ENCODE data around the gene AP5M1. TPM values are rescaled to one million over a fixed set of nuclear protein-coding genes. Genes with fewer than 3 reads are reported as not detected.

AP5M1 gene
- total and polyA plus RNA-seq, 7 experiments from 2014 or later: 35.6 to 62.8 (median 44.2) TPM

DNA sequence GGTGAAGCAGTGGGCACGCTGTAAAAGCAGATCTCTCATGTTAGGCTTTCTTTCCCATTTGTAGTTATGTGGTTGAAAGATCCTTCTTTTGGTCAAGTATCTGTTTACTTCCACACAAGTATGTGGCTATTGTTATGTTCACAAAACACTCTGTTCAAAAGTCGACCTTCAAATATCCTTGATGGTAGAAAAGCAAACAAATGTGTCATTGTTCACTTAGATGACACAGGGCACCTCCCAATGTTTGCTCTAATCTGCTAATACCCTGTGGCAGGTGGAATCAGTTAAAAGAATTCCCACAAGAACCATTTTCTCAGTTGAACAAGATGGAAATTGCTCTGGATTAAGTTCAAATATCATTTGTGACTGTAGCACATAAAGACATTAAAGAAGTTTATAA is 78.0 kb downstream of the AP5M1 start:
- Histone ChIP-seq H3K4me3 (ENCODE audit: low read length) (no peak overlapping the region), H3K27ac (ENCODE audit: low read depth, low read length) (no peak overlapping the region), H3K27me3 (ENCODE audit: control insufficient read depth in 2 of 2, insufficient read depth in 2 of 2, low read length in 2 of 2) (no peaks in the 10 kb centered on the region), H3K36me3 (ENCODE audit: control insufficient read depth in 2 of 3, insufficient read depth in 3 of 3, low read length in 3 of 3) (no peaks in the 10 kb centered on the region), H3K4me1 (ENCODE audit: control insufficient read depth in 2 of 2, insufficient read depth in 2 of 2, low read length in 2 of 2) (no peaks in the 10 kb centered on the region), H3K9me3 (ENCODE audit: control insufficient read depth in 2 of 3, low read length in 3 of 3) (no peaks in the 10 kb centered on the region)
- Mint-ChIP-seq H3K4me3 (no peak overlapping the region), H3K36me3 (no peaks in the 10 kb centered on the region), H3K9me3 (peaks cover 0 to 11% (median 3%) of the 10 kb centered on the region in 11 donors), H3K4me1 (no peaks in the 10 kb centered on the region), H3K27ac (no peak overlapping the region), H3K27me3 (peaks cover 8 to 37% (median 35%) of the 10 kb centered on the region in 5 donors)
- intact Hi-C loops (cut with micrococcal nuclease): no loop called here
- ATAC-seq (no peak), DNase-seq (no peak)
- ChIA-PET CTCF (no interaction called here), POLR2A (no interaction called here)

Other genes starting within 250 kb of the AP5M1 start
- gene EXOC5, start 66 bp upstream of the AP5M1 start, total RNA-seq: 10 to 100 TPM; 27.3 to 71.6 (median 42.2) TPM
- 10 to 100 TPM; 50.6 to 55.1 TPM for gene EXOC5, start 66 bp upstream of the AP5M1 start, polyA plus RNA-seq
- gene NAA30, start 121.6 kb downstream of the AP5M1 start, total RNA-seq: 10 to 100 TPM; 14.6 to 19.6 (median 16.2) TPM
- gene NAA30, start 121.6 kb downstream of the AP5M1 start, polyA plus RNA-seq: 10 to 100 TPM in 1 of 2 donors, 1 to 10 TPM in 1; 7.3 to 11.8 TPM
- not detected for gene CCDC198, start 224.9 kb downstream of the AP5M1 start, total RNA-seq
- not detected for gene CCDC198, start 224.9 kb downstream of the AP5M1 start, polyA plus RNA-seq